ENCODE measurements around the gene TMEM80. TPM values are rescaled to one million over a fixed set of nuclear protein-coding genes. Genes with fewer than 3 reads are reported as not detected.
A peak's percentile ranks its signal among the peaks of the same experiment; 100 is the strongest.

Gene TMEM80
- total and polyA plus RNA-seq, 9 of the 15 experiments (the other 6 are each of a cell fraction or from before 2014, with no cell fraction given) = 5.1 to 30.1 (median 12.4) TPM

DNA sequence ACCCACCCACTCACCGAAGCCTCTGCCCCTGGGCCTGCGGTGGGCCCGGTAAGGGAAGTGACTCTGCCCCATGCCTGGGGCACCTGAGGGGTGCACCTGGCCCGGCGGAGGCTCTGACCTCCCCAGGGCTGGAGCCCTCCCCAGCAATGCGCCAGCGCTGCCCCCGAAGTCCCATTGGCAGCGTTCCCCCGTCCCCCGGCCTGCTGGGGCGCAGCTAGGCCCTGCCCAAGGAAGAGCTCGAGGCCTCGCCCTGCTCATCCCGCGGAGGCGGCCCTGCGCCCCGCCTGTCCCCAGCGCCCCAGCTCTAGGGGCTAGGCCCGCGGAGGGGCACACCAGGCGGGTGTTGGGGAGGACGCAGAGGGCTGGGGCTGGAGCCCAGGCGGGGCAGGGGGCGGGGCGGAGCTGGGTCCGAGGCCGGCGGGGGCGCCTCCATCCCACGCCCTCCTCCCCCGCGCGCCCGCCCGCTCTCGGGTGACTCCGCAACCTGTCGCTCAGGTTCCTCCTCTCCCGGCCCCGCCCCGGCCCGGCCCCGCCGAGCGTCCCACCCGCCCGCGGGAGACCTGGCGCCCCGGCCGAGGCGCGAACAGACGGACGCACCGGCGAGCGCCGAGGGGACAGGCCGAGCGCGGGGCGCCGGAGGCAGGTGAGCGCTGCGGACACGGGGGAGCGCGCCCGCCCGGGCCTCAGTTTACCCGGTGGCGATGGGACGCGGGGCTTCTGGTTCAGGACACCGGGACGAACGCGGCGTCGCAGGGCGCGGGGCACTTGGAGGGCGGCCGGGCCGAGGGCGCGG lies 10.2 kb downstream of the TMEM80 start, which contains the start of gene EPS8L2:
EPS8L2 (plus strand) TSS at position 586 of the 793 bp plus-strand sequence. CDS start 3,177 bp downstream, outside the sequence.
- Histone ChIP-seq H2AFZ (ENCODE audit: low read depth, low read length) (peak within 1 kb of the TSS; percentile 77), H3K79me2 (ENCODE audit: control insufficient read depth, insufficient read depth, low read length) (no peaks in the 10 kb centered on the region), H3K27me3 (ENCODE audit: control insufficient read depth in 2 of 2, insufficient read depth in 2 of 2, low read length in 2 of 2) (no peaks in the 10 kb centered on the region), H4K20me1 (replicated peaks; ENCODE audit: control insufficient read depth, insufficient read depth, low read length) (no peaks in the 10 kb centered on the region), H3K4me1 (replicated peaks in 1 of 2; ENCODE audit: control insufficient read depth in 2 of 2, insufficient read depth in 2 of 2, low read length in 2 of 2) (peaks cover 6 to 81% of the 10 kb centered on the region in 2 experiments), H3K4me3 (peak within 1 kb of the TSS; percentile 39), H3K9me3 (replicated peaks; ENCODE audit: control insufficient read depth, insufficient read depth, low read depth, low read length) (no peaks in the 10 kb centered on the region), H3K36me3 (ENCODE audit: control insufficient read depth, insufficient read depth, low read length) (peaks cover 9% of the 10 kb centered on the region; the same call in 1 of the 3 replicates), H3K27ac (ENCODE audit: extremely low read depth, low read depth, low read length) (no peak within 1 kb of the TSS), H3K9ac (ENCODE audit: insufficient read depth in 1 of 2, low read depth in 2 of 2, low read length in 2 of 2) (peak within 1 kb of the TSS; percentile 30 to 87; a peak in 3 of 4 replicates), H3K4me2 (ENCODE audit: insufficient read depth, low read length) (peak within 1 kb of the TSS; percentile 58), H3K9me1 (ENCODE audit: control insufficient read depth, insufficient read depth, low read length) (no peaks in the 10 kb centered on the region)
- no TSS peak for BruUV-seq (replicated peaks)
- WGBS (ENCODE audit: insufficient coverage, low coverage, missing lambda C conversion rate) = 26% methylated on average over 15 of the region's 90 CpGs
- ChIA-PET CTCF (ENCODE audit: low intra/inter-chr PET ratio) (no interaction called here), POLR2A (interaction anchor here (0.6 kb wide), 3 partner anchors 11 to 199 kb away, joined by 3 read pairs; partner anchors contain the start of gene DEAF1)
- DNase-seq (ENCODE audit: extremely low read depth in 1 of 4, low spot score in 3 of 4) (peak; percentile 79 to 92 (median 86)), ATAC-seq (peak; percentile 83), FAIRE-seq (no peak)
- intact Hi-C loops (cut with micrococcal nuclease) = no loop called here
- in situ Hi-C loops (cut with MboI) = no loop called here
- TF ChIP-seq ZNF184 (CRISPR knock-in tag; IDR thresholded peaks at IDR 0.05) (no peak), CHCHD3 (CRISPR knock-in tag; IDR thresholded peaks at IDR 0.05) (no peak), SRSF7 (optimal IDR thresholded peaks at IDR 0.05; ENCODE audit: low read depth, low read length) (no peak), ADNP (tag; IDR thresholded peaks at IDR 0.05) (no peak), ETV1 (tag; conservative IDR thresholded peaks at IDR 0.05; ENCODE audit: low read depth) (no peak), ZNF197 (CRISPR knock-in tag; IDR thresholded peaks at IDR 0.05; ENCODE audit: low read depth) (no peak), PCBP1 (IDR thresholded peaks at IDR 0.05; ENCODE audit: low read depth, low read length, poor library complexity, severe bottlenecking) (no peak), ZNF311 (CRISPR knock-in tag; IDR thresholded peaks at IDR 0.05) (no peak), DACH1 (IDR thresholded peaks at IDR 0.05; ENCODE audit: partially characterized antibody) (no peak), CBX2 (IDR thresholded peaks at IDR 0.05; ENCODE audit: insufficient read depth, low read length, poor library complexity, severe bottlenecking) (no peak), SRSF1 (IDR thresholded peaks at IDR 0.05; ENCODE audit: low read depth, low read length) (no peak), ZFPM2 (CRISPR knock-in tag; IDR thresholded peaks at IDR 0.05) (no peak), SAP30 (IDR thresholded peaks at IDR 0.05; ENCODE audit: borderline replicate concordance, insufficient read depth, low read depth, low read length, poor library complexity, severe bottlenecking) (no peak), TCFL5 (CRISPR knock-in tag; conservative IDR thresholded peaks at IDR 0.05) (no peak), ZNF584 (CRISPR knock-in tag; IDR thresholded peaks at IDR 0.05; ENCODE audit: low read depth) (no peak), ZFX (CRISPR knock-in tag; IDR thresholded peaks at IDR 0.05) (peak; percentile 56), KAT8 (IDR thresholded peaks at IDR 0.05; ENCODE audit: low read depth) (no peak), OTX1 (CRISPR knock-in tag; IDR thresholded peaks at IDR 0.05) (no peak), TOE1 (IDR thresholded peaks at IDR 0.05; ENCODE audit: borderline replicate concordance) (no peak), TOE1 (CRISPR knock-in tag; IDR thresholded peaks at IDR 0.05; ENCODE audit: borderline replicate concordance, low read depth) (no peak), ZNF764 (CRISPR knock-in tag; IDR thresholded peaks at IDR 0.05; ENCODE audit: low read depth) (no peak)
- TF ChIP-seq, protein P1, sequence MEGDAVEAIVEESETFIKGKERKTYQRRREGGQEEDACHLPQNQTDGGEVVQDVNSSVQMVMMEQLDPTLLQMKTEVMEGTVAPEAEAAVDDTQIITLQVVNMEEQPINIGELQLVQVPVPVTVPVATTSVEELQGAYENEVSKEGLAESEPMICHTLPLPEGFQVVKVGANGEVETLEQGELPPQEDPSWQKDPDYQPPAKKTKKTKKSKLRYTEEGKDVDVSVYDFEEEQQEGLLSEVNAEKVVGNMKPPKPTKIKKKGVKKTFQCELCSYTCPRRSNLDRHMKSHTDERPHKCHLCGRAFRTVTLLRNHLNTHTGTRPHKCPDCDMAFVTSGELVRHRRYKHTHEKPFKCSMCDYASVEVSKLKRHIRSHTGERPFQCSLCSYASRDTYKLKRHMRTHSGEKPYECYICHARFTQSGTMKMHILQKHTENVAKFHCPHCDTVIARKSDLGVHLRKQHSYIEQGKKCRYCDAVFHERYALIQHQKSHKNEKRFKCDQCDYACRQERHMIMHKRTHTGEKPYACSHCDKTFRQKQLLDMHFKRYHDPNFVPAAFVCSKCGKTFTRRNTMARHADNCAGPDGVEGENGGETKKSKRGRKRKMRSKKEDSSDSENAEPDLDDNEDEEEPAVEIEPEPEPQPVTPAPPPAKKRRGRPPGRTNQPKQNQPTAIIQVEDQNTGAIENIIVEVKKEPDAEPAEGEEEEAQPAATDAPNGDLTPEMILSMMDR (IDR thresholded peaks at IDR 0.05 in 2 of 3, conservative IDR thresholded peaks at IDR 0.05 in 1 of 3; ENCODE audit: insufficient read depth in 2 of 3, low read depth in 1 of 3, low read length in 3 of 3) = no peak
